Omental fat pad (tissue), 4 donors: ENCODE results near the gene HPSE2. TPM values are rescaled to one million over a fixed set of nuclear protein-coding genes. Genes with fewer than 3 reads are reported as not detected.

Experiments
- ATAC-seq: fragments of 150-250 bp; one replicate; pipeline ENCODE4 v1.9.1; 2016; ENCODE audit warnings: mild to moderate bottlenecking, moderate library complexity; ENCODE audit not compliant: low FRiP score
- DNase-seq: peaks from one replicate; pipeline ENCODE4 v3.0.0-alpha.2; 2019; ENCODE audit warnings: low spot score
- total RNA-seq, 4 donors: library from RNA; depleted of rRNA; stranded (reverse); fragments of >200 nt; gene quantifications; one replicate each; pipeline ENCODE4 v1.1.0, GENCODE V29; 2016
- TF ChIP-seq, protein P1 (sequence below), 3 donors: fragments of 450-650 bp; IDR thresholded peaks; one replicate each; pipeline ENCODE4 v1.5.1; 2016 to 2017; ENCODE audit warnings: antibody characterized with exemption in 3 of 3, mild to moderate bottlenecking in 3 of 3, moderate library complexity in 2 of 3

HPSE2 gene
- total RNA-seq, 4 donors from 2014 or later, result 0.24 to 1.5 (median 0.46) TPM

GRCh38 chr10:98458809-98459784 lies 776.6 kb downstream of the HPSE2 start:
- ATAC-seq (peak; percentile 54), DNase-seq (no peak)
- TF ChIP-seq, protein P1, sequence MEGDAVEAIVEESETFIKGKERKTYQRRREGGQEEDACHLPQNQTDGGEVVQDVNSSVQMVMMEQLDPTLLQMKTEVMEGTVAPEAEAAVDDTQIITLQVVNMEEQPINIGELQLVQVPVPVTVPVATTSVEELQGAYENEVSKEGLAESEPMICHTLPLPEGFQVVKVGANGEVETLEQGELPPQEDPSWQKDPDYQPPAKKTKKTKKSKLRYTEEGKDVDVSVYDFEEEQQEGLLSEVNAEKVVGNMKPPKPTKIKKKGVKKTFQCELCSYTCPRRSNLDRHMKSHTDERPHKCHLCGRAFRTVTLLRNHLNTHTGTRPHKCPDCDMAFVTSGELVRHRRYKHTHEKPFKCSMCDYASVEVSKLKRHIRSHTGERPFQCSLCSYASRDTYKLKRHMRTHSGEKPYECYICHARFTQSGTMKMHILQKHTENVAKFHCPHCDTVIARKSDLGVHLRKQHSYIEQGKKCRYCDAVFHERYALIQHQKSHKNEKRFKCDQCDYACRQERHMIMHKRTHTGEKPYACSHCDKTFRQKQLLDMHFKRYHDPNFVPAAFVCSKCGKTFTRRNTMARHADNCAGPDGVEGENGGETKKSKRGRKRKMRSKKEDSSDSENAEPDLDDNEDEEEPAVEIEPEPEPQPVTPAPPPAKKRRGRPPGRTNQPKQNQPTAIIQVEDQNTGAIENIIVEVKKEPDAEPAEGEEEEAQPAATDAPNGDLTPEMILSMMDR (IDR thresholded peaks at IDR 0.05), result no peak

GRCh38 chr10:98457721-98458120 lies 777.9 kb downstream of the HPSE2 start:
- no peak for ATAC-seq
- DNase-seq, result no peak
- TF ChIP-seq, protein P1 (IDR thresholded peaks at IDR 0.05), result no peak

DNA sequence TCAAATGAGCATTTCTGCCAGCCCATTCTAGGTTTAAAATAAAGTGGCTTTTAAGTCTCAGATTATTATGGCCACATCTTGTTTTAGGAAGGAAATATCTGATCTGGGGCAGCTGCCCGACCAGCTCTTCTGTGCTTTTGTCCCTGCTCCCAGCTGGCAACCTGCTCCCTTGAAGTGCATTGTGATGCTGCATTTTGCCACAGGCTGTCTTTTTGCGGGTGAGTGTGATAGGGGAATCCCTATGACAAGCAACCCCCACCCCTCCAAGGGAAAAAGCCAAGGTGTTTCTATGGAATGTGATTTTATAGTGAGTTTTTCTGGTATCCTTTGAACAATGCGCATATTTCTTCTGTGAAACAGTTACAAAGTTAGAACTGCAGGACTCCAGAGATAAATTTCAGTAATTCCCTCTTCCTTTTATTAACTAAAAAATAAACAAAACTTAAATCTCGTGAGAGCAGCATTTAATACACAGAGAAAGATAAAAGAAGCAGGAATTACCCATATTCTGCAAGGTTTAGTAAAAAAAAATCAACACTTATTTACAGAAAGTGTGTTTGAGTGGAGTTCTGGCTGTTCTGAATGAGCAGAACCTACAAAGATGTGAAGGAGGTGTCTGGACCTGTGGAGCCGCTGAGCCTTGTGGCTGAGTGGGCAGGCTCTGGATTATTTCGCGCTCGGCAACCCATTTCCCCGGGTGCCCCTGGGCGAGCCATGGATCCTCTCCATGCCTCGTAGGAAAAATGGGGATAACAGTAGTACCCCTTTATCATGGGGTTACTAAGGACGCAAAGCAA lies 778.8 kb downstream of the HPSE2 start:
- TF ChIP-seq, protein P1 (IDR thresholded peaks at IDR 0.05), result no peak
- DNase-seq, result no peak
- ATAC-seq, result no peak

DNA sequence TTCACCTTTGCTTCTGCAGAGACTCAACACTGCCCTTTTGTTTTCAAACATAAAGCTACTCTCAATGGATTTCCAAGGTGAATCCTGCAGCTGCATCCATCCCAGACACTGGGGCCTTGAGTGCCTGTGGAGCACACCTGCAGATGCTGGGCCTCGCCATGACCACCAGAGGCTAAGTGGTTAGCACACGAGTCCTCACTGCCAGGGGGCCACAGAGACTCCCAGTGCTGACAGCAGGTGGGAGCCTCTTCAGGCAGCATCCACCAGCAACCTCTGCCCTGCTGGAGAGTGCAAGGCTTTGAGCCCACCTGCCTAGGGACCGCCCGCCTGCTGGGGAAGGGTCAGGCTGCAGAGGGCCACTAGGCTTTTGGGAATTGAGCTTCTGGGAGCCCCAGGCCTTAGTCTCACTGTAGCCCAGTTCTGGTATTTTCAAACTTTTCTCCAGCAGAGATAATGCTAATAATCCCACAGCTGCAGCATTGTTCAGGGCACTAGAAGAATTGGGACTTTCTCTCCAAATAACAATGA lies 779.5 kb downstream of the HPSE2 start:
- ATAC-seq, result no peak
- TF ChIP-seq, protein P1 (IDR thresholded peaks at IDR 0.05), result no peak
- DNase-seq, result no peak

DNA sequence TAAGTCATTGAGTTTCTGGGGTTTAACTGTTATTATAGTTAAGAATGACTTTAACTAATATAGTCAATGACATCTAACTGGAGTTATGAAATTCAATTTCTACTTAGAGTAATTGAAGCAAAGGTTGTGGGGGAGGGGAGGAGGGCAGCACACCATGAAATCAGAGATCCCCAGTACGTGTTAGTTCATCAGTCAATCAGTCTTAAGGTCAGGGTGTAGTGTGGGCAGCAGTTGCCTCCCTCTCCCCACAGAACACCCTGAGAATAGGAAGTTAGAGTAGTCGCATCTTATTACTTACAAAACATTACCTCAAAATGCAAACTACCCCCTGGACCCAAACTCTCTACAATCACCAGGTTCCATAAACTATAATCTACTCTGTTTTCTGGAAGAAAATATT lies 781.9 kb downstream of the HPSE2 start:
- ATAC-seq (no peak), DNase-seq (no peak)
- TF ChIP-seq, protein P1 (IDR thresholded peaks at IDR 0.05), result no peak

- DNase-seq (no peak), ATAC-seq (no peak)
- TF ChIP-seq, protein P1 (IDR thresholded peaks at IDR 0.05), result no peak
Measured at GRCh38 chr10:98450618-98451017, 785.0 kb downstream of the HPSE2 start.
